GM18520 (cell line): ENCODE results near the gene LCK.
"Not testable (repeated sequence)": the region's sequence is repeated elsewhere in the genome, so short reads cannot be mapped to it uniquely, and the experiment has no call there.

Experiments used
- ATAC-seq: cut with Tn5 transposase; IDR thresholded peaks from one replicate; pipeline ENCODE4 v1.9.1; 2021; ENCODE audit not compliant: unreplicated experiment

LCK gene

GRCh38 chr1:32273391-32274208, 22.5 kb downstream of the LCK start:
- no peak for ATAC-seq

DNA sequence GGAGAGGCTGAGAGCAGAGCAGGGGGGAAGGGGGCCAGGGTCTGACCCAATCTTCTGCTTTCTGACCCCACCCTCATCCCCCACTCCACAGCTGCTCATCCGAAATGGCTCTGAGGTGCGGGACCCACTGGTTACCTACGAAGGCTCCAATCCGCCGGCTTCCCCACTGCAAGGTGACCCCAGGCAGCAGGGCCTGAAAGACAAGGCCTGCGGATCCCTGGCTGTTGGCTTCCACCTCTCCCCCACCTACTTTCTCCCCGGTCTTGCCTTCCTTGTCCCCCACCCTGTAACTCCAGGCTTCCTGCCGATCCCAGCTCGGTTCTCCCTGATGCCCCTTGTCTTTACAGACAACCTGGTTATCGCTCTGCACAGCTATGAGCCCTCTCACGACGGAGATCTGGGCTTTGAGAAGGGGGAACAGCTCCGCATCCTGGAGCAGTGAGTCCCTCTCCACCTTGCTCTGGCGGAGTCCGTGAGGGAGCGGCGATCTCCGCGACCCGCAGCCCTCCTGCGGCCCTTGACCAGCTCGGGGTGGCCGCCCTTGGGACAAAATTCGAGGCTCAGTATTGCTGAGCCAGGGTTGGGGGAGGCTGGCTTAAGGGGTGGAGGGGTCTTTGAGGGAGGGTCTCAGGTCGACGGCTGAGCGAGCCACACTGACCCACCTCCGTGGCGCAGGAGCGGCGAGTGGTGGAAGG, 23.7 kb downstream of the LCK start:
- ATAC-seq, result no peak

DNA sequence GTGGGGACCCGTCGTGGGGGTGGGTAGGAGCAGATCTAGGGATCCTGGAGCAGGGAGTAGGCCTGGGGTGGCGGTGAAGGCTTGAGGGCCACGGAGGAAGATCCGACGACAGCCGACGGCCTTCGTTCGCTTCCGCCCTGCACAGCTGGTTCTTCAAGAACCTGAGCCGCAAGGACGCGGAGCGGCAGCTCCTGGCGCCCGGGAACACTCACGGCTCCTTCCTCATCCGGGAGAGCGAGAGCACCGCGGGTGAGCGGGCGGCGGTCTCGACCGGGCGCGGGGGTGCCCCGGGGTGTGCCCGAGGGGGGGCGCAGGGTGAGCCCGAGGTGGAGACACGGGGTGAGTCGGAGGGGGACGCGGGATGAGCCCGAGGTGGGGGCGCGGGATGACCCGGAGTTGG, 24.4 kb downstream of the LCK start:
- ATAC-seq, result no peak

- ATAC-seq, result no peak
These were observed 25.1 kb downstream of the LCK start for GRCh38 chr1:32276032-32276782.

- not testable (repeated sequence) for ATAC-seq
These were observed 33.7 kb downstream of the LCK start for GRCh38 chr1:32284777-32285176.

GRCh38 chr1:32285658-32286057, 34.6 kb downstream of the LCK start:
- no peak for ATAC-seq

- ATAC-seq, result no peak
These were observed 35.7 kb downstream of the LCK start for GRCh38 chr1:32286763-32287162.

- no peak for ATAC-seq
These were observed 38.2 kb downstream of the LCK start for GRCh38 chr1:32289256-32289655.

GRCh38 chr1:32291145-32291707, 40.2 kb downstream of the LCK start:
- ATAC-seq, result no peak

- peak; percentile 98 for ATAC-seq
These were observed 40.9 kb downstream of the LCK start, which contains the start of gene HDAC1 for GRCh38 chr1:32291708-32292538. TSS of gene HDAC1 (plus strand) at chr1:32292083. CDS start at chr1:32292170, 87 bp downstream.

- not testable (repeated sequence) for ATAC-seq
These were observed 47.1 kb downstream of the LCK start for GRCh38 chr1:32298211-32298610.

DNA sequence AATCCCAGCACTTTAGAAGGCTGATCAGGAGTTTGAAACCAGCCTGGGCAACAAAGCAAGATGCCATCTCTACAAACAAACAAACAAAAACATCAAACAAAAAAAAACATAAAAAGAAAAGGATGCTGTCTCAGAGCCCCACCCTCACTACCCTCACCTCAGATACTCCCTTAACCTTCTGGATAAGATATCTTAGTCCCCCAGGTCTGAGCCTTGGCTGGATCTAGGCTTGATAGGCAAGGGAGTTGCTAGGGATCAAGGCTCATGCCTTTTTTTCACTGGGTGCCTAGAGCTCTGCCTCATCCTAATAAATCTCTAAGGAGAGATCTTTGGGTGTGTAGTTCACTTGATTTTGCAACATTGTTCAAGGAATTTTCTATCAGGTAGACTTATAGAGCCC, 48.3 kb downstream of the LCK start:
- no peak for ATAC-seq

- ATAC-seq, result no peak
These were observed 52.3 kb downstream of the LCK start for GRCh38 chr1:32303358-32303757.

DNA sequence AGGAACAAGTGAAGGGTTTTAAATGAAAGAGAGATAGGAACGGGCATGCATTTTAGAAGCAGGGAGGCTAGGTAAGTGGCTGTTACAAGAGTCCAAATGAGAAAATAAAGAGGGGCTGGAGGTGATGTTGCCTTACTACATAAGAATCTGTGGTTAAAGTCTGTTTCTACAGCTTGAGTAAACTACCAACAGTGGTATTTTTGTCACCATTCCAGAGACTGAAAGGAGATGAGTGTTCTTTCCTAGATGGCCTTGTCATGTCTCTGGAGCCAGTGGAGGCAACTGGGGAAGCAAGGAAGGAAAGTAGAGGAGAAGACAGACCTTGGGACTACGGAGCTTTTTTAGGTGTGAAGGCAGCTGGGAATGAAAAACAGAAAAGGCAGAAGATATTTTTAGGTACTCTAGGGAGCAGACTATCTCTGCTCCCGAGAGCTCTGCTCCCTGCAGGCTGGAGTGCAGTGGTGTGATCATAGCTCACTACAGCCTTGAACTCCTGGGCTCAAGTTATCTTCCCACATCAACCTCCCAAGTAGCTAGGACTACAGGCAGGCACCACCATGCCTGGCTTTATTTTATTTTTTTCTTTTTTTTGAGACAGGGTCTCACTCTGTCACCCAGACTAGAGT, 53.0 kb downstream of the LCK start:
- no peak for ATAC-seq

GRCh38 chr1:32305310-32305709, 54.2 kb downstream of the LCK start:
- no peak for ATAC-seq

- ATAC-seq, result no peak
These were observed 56.3 kb downstream of the LCK start for GRCh38 chr1:32307324-32307723.

DNA sequence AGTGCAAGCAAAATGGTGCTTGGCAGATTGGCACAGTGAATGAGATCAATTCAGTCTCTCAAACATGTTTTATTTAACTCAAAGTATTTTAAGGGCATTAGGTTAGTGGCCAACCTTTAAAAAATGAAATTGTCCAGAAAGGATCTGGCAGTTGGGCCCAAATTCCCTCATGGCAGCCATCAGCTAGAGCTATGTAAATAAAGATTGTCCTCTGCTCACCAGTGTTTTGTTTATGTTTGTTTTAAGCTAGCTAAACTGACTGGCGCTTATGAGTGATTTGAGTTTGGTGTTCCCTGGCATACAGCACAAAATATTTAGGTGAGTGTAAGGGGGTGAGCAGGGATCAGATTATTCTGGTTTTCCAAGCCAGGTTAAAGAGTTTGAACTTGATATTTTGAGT, 58.9 kb downstream of the LCK start:
- ATAC-seq, result no peak

GRCh38 chr1:32311709-32312393, 60.8 kb downstream of the LCK start:
- no peak for ATAC-seq

DNA sequence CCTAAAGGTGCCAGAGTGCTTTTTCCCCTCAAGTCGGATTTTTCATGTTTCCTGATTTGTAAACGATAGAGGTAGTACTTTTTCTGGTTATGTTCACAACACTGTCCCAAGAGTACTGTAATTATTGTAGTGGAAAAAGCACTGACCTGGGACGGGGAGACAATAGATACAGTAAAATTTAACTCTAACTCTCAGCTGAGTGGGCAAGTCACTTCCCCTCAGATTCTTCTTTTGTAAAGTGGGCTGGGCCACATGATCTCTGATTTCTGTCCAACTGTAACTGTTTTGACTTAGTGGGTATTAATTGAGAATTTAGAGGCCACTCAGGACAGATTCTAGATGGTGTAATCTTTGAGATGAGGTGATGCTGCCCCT, 65.8 kb downstream of the LCK start:
- ATAC-seq, result no peak
